NCI-H187 treated with DMSO at 0.1 percent for 48 hours (cell line): ENCODE measurements around the gene PRELID1.
"Not testable (repeated sequence)": the region's sequence is repeated elsewhere in the genome, so short reads cannot be mapped to it uniquely, and the experiment has no call there.

ENCODE experiments used
- DNase-seq: peaks from one replicate; lab custom pipeline; 2025; lab: John Stamatoyannopoulos, UW

PRELID1 gene, protein sequence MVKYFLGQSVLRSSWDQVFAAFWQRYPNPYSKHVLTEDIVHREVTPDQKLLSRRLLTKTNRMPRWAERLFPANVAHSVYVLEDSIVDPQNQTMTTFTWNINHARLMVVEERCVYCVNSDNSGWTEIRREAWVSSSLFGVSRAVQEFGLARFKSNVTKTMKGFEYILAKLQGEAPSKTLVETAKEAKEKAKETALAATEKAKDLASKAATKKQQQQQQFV

DNA sequence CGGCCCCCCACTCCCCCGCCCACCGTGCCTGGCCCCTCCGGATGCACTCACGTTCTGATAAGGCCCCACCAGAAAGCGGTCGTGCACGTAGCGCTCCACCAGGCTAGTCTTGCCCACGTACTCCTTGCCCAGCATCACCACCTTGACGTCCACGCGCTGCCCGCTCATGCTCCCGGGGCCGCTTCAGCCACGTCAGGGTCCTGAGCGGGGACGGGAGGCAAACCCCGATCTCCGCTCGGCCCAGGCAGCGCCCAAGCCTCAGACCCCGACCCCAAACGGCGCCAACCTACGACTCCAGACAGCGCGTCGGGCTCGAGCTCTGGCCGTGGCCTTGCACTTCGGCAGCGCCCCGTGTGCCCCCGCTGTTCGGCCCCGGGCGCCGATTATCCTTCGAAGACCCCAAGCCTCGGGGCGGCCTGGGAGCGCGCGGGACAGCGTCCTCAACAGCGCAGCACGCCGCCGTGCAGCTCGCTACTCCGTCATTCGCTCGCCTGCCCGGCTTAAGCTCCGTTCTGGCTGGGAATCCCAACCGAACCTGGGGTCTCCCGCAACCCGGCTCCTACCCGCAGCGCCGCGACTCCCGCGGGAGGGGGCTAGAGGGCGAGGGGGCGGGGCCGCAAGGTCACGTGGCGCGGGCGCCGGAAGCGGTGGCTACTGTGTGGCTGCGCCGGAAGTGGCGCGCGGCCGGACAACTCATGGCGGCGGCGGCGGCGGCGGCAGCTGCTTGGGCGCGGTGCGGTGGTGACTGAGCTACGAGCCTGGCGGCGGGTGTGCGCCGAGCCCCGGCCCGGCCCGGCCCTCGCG lies at the start of gene PRELID1, which contains the start of gene RAB24:
TSS of gene PRELID1 (plus strand) at position 679 of the 804 bp plus-strand sequence. CDS start 187 bp downstream, outside the sequence.
TSS of gene RAB24 (minus strand) at position 599 of the 804 bp plus-strand sequence. CDS start at position 168, 431 bp downstream.
- no peak for DNase-seq

DNA sequence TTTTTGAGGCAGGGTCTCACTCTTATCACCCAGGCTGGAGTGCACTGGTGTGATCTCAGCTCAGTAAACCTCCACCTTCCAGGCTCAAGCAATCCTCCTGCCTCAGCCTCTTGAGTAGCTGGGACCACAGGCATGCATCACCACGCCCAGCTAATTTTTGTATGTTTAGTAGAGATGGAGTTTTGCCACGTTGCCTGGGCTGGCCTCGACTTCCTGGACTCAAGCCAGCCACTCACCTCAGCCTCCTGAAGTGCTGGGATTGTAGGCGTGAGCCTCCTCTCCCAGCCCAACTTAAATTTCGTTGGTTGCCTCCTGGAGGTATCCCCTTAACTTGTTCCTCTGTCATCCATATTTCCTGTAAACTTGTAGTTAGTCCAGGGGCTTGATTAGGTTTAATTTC lies 47.3 kb upstream of the PRELID1 start:
- no peak for DNase-seq

- DNase-seq: not testable (repeated sequence)
Observed at GRCh38 chr5:177258711-177259110, 44.9 kb upstream of the PRELID1 start.

- DNase-seq: no peak
Observed at GRCh38 chr5:177260961-177261360, 42.6 kb upstream of the PRELID1 start.

GRCh38 chr5:177261510-177261909 lies 42.1 kb upstream of the PRELID1 start:
- DNase-seq: no peak

DNA sequence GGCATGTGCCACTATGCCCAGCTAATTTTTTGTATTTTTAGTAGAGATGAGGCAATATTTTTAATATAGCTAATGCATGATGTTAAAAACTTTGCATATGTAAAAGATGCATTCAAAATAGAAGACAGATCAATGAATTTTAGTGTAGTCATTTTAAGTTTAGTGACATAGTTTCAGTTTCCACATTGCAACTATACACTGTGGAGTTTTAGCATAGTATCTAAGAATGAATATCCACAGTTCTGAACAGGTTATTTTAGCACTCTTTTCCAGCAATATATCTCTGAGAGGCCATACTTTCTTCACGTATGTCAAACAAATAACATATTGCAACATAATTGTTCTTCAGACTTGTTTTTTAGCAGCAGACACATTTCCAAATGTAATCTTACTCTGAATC lies 39.4 kb upstream of the PRELID1 start:
- no peak for DNase-seq

DNA sequence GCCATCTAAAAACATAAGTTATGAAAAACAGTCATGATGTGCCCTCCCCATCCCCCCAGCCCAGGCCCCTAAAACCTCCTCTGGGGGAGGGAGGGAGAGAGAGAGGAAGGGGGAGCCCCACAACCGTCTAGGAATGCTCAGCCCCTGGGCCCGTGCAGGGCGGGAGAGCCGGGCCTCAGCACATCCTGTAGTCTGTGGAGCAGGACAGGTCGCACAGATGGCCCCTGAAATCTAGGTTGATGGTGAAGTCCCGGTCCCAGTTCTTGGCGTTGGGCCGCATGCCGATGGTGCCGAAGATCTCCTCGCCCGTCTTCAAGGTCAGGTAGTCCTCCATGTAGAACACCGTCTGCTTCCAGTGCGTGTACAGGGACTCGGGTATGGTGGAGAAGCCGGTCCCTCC lies 38.2 kb upstream of the PRELID1 start:
- DNase-seq: no peak

DNA sequence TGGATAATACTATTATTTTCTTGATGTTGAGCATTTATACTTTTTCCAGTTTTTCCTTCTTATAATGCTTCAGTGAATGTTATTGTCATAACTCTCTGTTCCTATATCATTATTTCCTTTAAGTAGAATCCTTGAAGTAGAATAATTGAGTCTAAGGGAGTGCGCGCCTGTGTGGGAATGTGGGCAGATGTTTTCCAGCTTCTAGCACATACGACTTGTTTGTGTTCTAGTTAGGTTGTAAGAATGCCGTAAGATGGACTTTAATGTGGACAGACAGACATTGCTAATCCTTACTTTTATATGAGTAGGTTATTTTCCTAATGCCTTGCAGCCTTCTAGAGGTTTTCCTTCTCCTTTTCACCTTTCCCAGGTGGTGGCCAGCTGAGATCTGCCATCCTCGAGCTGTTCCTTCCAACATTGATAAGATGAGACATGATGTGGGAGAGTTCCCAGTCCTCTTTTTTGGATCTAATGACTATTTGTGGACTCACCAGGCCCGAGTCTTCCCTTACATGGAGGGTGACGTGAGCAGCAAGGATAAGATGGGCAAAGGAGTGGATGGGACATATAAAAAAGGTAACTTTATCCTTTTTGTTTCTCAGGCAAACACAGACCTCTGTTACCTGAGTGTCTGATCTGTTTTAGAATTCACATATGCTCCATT lies 34.2 kb upstream of the PRELID1 start:
- DNase-seq: no peak

GRCh38 chr5:177269976-177270375 lies 33.6 kb upstream of the PRELID1 start:
- no peak for DNase-seq

GRCh38 chr5:177270653-177271052 lies 32.9 kb upstream of the PRELID1 start:
- no peak for DNase-seq

GRCh38 chr5:177271113-177271512 lies 32.5 kb upstream of the PRELID1 start:
- DNase-seq: no peak

DNA sequence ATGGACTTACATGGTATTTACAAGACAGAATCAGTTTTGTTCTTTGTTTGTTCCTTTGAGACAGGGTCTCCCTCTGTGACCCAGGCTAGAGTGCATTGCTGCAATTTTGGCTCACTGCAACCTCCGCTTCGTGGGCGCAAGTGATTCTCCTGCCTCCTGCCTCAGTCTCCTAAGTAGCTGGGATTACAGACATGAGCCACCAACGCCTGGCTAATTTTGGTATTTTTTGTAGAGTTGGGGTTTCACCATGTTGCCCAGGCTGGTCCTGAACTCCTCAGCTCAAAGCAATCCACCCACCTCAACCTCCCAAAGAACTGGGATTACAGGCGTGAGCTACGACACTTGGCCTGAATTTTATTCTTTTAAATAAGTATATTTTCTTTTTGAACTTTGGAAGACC lies 27.7 kb upstream of the PRELID1 start:
- DNase-seq: no peak

GRCh38 chr5:177276886-177277285 lies 26.7 kb upstream of the PRELID1 start:
- no peak for DNase-seq

DNA sequence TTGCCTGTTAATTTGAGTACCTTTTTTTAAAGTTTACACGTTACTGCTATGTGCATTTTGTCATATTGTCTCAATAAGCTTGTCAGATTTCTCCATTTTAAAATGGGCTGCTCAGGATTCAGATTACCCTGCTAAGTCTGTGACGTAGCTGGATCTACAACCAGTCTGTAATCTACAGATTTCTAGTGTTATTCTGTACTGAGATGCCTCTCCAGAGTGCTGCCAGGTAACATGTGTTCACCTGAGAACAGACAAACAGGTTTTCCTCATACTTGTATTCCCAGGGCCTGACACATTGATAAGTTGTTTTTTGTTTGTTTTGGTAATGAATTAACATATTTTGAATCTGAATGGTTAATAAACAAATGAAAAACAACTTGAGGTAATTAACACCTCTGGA lies 15.4 kb upstream of the PRELID1 start:
- DNase-seq: no peak

DNA sequence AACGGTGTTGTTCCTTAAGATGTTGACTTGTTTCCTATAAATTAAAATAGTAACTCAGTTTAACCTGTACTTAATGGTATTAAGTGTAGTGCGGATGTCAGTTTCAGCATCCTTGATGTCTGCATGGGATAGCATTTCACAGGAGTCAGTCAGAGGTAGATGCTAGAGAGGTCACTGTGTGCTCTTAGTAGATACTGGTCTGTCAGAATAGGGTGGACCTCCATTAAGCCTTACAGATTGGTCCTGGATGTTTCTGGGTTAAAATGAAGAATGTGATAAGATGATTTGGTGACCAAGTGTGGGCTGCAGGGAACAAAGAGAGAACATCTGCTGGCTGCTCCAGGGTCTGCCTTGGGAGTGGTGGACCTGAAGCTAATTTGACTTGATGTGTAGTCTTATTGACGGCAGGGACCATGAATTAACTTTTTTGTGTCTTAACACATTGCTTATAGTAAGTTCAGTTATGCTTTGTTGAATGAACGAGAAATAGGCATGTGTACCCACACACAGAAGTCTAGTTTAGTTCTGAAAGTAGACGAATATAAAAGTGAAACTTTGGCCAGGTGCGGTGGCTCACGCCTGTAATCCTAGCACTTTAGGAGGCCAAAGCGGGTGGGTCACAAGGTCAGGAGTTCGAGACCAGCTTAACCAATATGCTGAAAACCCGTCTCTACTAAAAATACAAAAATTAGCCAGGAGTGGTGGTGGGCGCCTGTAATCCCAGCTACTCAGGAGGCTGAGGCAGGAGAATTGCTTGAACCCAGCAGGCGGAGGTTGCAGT lies 12.6 kb upstream of the PRELID1 start:
- no peak for DNase-seq

GRCh38 chr5:177291735-177292134 lies 11.9 kb upstream of the PRELID1 start:
- no peak for DNase-seq

GRCh38 chr5:177293819-177294581 lies 9.6 kb upstream of the PRELID1 start:
- DNase-seq: no peak

DNA sequence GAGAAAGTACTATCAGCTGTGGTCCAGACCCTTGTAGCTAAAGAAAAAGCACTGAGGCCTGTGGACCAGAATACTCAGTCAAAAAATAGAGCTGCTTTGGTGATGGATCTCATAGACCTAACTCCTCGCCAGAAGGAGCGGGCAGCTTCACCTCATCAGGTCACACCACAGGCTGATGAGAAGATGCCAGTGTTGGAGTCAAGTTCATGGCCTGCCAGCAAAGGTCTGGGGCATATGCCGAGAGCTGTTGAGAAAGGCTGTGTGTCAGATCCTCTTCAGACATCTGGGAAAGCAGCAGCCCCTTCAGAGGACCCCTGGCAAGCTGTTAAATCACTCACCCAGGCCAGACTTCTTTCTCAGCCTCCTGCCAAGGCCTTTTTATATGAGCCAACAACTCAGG lies 9.0 kb upstream of the PRELID1 start:
- DNase-seq: no peak

GRCh38 chr5:177295924-177296323 lies 7.7 kb upstream of the PRELID1 start:
- no peak for DNase-seq

GRCh38 chr5:177296581-177296980 lies 7.0 kb upstream of the PRELID1 start:
- DNase-seq: no peak

GRCh38 chr5:177297922-177298321 lies 5.7 kb upstream of the PRELID1 start:
- DNase-seq: no peak
